HL-60 (cell line): ENCODE data around the gene CA6.
"Not testable (repeated sequence)": the region's sequence is repeated elsewhere in the genome, so short reads cannot be mapped to it uniquely, and the experiment has no call there.

Experiments used
- DNase-seq, 2 experiments: peaks; one replicate each; pipeline ENCODE4 v3.0.0-alpha.2; 2010 to 2020; ENCODE audit warnings: low read depth in 1 of 2, low spot score in 1 of 2
- H3K27ac ChIP-seq: fragments of 250-450 bp; sonication (Bioruptor Pico); replicated peaks from 2 replicates; pipeline ENCODE4 v1.5.1; 2020; ENCODE audit warnings: mild to moderate bottlenecking, moderate library complexity
- H3K27me3 ChIP-seq: fragments of 250-450 bp; sonication (Bioruptor Pico); 2 replicates; pipeline ENCODE4 v1.5.1; 2021; ENCODE audit warnings: mild to moderate bottlenecking, moderate library complexity; ENCODE audit not compliant: insufficient read depth, poor library complexity, severe bottlenecking
- H3K4me3 ChIP-seq: replicated peaks from 2 replicates; pipeline ENCODE4 v1.5.1; 2011; ENCODE audit warnings: mild to moderate bottlenecking, control low read depth, low read length; ENCODE audit not compliant: insufficient read depth
- CTCF ChIP-seq: IDR thresholded peaks from one replicate; pipeline ENCODE4 v1.5.1; 2011; ENCODE audit warnings: low read length, control low read depth, inconsistent platforms; ENCODE audit not compliant: insufficient read depth
- GABPA ChIP-seq: IDR thresholded peaks from 2 replicates; pipeline ENCODE4 v1.6.1; 2012; ENCODE audit warnings: low read depth
- POLR2AphosphoS5 ChIP-seq: IDR thresholded peaks from 2 replicates; pipeline ENCODE4 v1.6.1; 2012; ENCODE audit warnings: low read depth
- REST ChIP-seq: IDR thresholded peaks from 2 replicates; pipeline ENCODE4 v1.6.1; 2012; ENCODE audit warnings: low read depth; ENCODE audit not compliant: insufficient replicate concordance
- SPI1 ChIP-seq: IDR thresholded peaks from 2 replicates; pipeline ENCODE4 v1.6.1; 2012; ENCODE audit warnings: low read depth, mild to moderate bottlenecking, borderline replicate concordance

CA6 gene

DNA sequence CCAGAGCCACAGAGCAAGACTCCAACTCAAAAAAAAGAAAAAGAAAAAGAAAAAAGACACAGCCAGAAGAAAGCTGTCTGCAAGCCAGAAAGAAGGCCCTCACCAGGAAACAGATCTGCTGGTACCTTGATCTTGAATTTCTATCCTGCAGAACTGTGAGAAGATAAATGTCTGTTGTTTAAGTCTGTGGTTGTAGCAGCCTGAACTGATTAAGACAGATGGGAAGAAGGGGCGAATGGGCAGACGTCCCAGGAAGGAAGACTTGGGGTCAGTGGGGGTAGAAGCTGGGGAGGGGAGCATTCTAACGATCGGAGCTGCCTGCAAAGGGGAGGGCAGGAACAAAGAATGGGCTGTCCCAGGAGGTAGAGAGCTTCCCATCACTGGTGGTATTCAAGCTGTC, 74.2 kb downstream of the CA6 start:
- Histone ChIP-seq H3K4me3 (no peak overlapping the region), H3K27ac (no peak overlapping the region), H3K27me3 (no peaks in the 10 kb centered on the region)
- no peak for DNase-seq
- TF ChIP-seq GABPA (no peak), REST (no peak), CTCF (no peak)

DNA sequence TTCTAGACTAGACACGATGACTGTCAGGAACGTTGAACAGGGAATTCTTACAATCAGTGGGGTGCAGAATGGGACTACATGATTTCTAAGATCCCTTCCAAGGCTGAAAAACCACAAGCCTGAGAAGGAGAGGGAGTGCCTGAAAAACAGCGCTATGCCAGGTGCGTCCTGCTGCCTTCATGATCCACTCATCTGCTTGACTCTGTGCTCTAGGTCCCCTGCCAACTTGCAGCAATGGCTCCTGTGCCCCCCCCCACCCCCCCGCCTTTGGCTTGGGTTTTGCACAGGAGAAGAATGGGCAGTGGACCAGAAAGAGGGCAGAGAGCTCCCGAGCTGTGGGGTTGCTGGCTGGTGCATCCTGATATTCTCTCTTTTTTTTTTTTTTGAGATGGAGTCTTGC, 74.6 kb downstream of the CA6 start:
- TF ChIP-seq CTCF = no peak
- TF ChIP-seq SPI1 = no peak
- no peak for TF ChIP-seq GABPA
- TF ChIP-seq REST = no peak
- TF ChIP-seq POLR2AphosphoS5 = no peak
- H3K27me3 ChIP-seq = no peaks in the 10 kb centered on the region
- no peak overlapping the region for H3K27ac ChIP-seq
- DNase-seq = no peak
- H3K4me3 ChIP-seq = no peak overlapping the region

DNA sequence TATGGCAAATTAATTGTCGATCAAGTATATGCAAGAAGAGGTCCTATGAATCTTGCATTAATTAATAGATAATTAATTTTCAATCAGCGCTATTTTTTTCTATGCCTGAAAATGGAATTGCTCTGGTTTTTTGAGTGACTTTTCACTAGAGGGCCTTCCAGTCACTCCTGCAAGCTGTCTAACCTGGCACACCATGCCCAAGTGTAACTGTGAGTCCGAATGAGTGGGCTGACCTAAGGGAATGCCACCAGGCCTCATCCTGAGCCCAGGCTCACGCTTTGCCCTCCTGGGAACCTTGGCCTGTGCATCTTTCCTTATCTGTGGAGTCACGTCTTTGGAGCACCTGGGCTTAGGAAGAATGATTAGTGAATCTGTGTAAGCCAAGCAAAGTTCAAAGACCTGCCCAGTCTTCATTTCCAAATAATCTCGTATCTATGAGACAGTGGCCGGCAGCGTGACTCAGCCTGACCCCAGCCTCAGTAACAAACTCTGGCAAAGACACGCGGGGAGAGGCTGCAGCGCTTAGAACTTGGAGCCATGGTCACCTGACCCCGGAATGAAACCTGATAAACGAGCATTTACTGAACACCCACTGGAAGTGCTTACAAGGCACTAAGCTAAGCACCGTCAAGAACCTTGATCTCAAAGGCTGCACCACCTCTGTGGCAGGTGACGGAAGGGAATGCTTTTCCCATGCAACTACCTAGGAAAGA, 76.5 kb downstream of the CA6 start:
- H3K27ac ChIP-seq, DNase-seq, H3K4me3 ChIP-seq, H3K27me3 ChIP-seq: not testable (repeated sequence)

DNA sequence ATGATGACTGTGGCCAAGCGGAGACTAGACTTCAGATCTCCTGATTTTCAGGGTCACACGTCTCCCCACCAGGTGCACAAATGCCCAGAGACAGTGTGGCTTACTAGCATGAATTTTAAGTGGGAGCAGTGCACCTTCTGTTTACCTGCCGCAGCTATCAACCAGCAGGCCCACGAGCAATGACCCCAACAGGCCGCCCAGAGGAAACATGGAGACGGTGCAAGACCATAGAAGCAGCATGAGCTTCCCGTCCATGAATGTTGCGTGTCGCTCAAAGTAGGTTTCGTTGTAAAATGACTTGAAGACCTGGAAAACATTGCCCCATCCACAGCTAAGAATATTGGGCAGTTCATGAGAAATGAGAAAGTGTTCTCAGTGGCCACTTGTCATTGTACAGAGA, 77.1 kb downstream of the CA6 start:
- Histone ChIP-seq H3K4me3 (no peak overlapping the region), H3K27ac (no peak overlapping the region), H3K27me3 (no peaks in the 10 kb centered on the region)
- TF ChIP-seq POLR2AphosphoS5 (no peak), SPI1 (no peak), REST (no peak), GABPA (no peak), CTCF (no peak)
- DNase-seq = no peak
